GM12878 (cell line): ENCODE measurements around the gene NFU1. TPM values are rescaled to one million over a fixed set of nuclear protein-coding genes. Genes with fewer than 3 reads are reported as not detected.

ENCODE experiments used
- ATAC-seq: fragments of 200-7000 bp; cut with Tn5 transposase; 3 replicates; pipeline ENCODE4 v1.9.1; 2020; ENCODE audit warnings: mild to moderate bottlenecking, moderate library complexity
- BruUV-seq: library from RNA; stranded (reverse); fragments of 400-500 nt; replicated peaks from 2 replicates; lab custom pipeline; 2021; lab: Mats Ljungman, UMichigan
- CTCF ChIA-PET: fragments of 300-600 bp; sonication (Branson Sonifier 250); formaldehyde crosslinking; extraction: SDS; loops from one replicate; lab custom pipeline; 2021; ENCODE audit warnings: inconsistent platforms; lab: Yijun Ruan, JAX
- POLR2A ChIA-PET: fragments of 350-600 bp; formaldehyde crosslinking; extraction: SDS; loops from one replicate; lab custom pipeline; 2021; ENCODE audit warnings: inconsistent platforms; lab: Charles Lee
- RAD21 ChIA-PET: fragments of 300-600 bp; sonication (Branson Sonifier 250); formaldehyde crosslinking; loops from one replicate; lab custom pipeline; 2023; ENCODE audit warnings: antibody characterized with exemption; ENCODE audit not compliant: unreplicated experiment; lab: Charles Lee
- SMC1A ChIA-PET: fragments of 300-600 bp; sonication (Branson Sonifier 250); formaldehyde crosslinking; loops from one replicate; lab custom pipeline; 2023; ENCODE audit not compliant: unreplicated experiment, uncharacterized antibody; lab: Charles Lee
- DNase-seq: peaks from one replicate; pipeline ENCODE4 v3.0.0-alpha.2; 2011; ENCODE audit warnings: low read depth, low spot score
- FAIRE-seq: peaks from 3 replicates; lab custom pipeline; 2011; peaks lifted over from hg19 to GRCh38; lab: Jason Lieb, UNC
- H2AFZ ChIP-seq: 2 replicates; pipeline ENCODE4 v1.6.0; 2011; ENCODE audit warnings: low read depth, low read length, control low read depth; ENCODE audit not compliant: control insufficient read depth
- H3K27ac ChIP-seq: 2 replicates; pipeline ENCODE4 v1.5.1; 2011; ENCODE audit warnings: control low read depth; ENCODE audit not compliant: control insufficient read depth, insufficient read depth
- H3K27me3 ChIP-seq, 2 experiments: replicated peaks in 1 of 2; 2 replicates each; pipeline versions ENCODE4 v1.6.0 to v1.6.1; 2011; ENCODE audit warnings: low read length in 1 of 2; ENCODE audit not compliant: control insufficient read depth in 2 of 2, insufficient read depth in 2 of 2
- H3K36me3 ChIP-seq, 2 experiments: 2 replicates each; pipeline ENCODE4 v1.5.1; 2011; ENCODE audit warnings: low read length in 1 of 2; ENCODE audit not compliant: control insufficient read depth in 2 of 2, insufficient read depth in 2 of 2
- H3K4me1 ChIP-seq: 2 replicates; pipeline ENCODE4 v1.6.1; 2011; ENCODE audit warnings: mild to moderate bottlenecking, low read length, moderate library complexity, mixed read lengths; ENCODE audit not compliant: control insufficient read depth, insufficient read depth
- H3K4me2 ChIP-seq: 2 replicates; pipeline ENCODE4 v1.6.0; 2011; ENCODE audit warnings: control low read depth; ENCODE audit not compliant: control insufficient read depth, insufficient read depth
- H3K4me3 ChIP-seq: fragments of 200-600 bp; sonication (generic); 2 replicates; pipeline ENCODE4 v1.5.1; 2016
- H3K79me2 ChIP-seq: 2 replicates; pipeline ENCODE4 v1.6.0; 2011; ENCODE audit warnings: low read length; ENCODE audit not compliant: control insufficient read depth, insufficient read depth
- H3K9ac ChIP-seq: 2 replicates; pipeline ENCODE4 v1.8.0; 2011; ENCODE audit warnings: low read length, control low read depth, mixed read lengths; ENCODE audit not compliant: control insufficient read depth, insufficient read depth
- H3K9me3 ChIP-seq: replicated peaks from 3 replicates; pipeline ENCODE4 v1.5.1; 2011; ENCODE audit warnings: mild to moderate bottlenecking, low read length; ENCODE audit not compliant: control insufficient read depth, insufficient read depth
- H4K20me1 ChIP-seq: 2 replicates; pipeline ENCODE4 v1.6.0; 2011; ENCODE audit not compliant: control insufficient read depth, insufficient read depth
- ATF7 ChIP-seq: fragments of 450-650 bp; IDR thresholded peaks from 2 replicates; pipeline ENCODE4 v1.6.1; 2016; ENCODE audit warnings: low read depth, mild to moderate bottlenecking
- CBFB ChIP-seq: IDR thresholded peaks from 2 replicates; pipeline ENCODE4 v1.6.1; 2016; ENCODE audit warnings: antibody characterized with exemption, low read depth
- CHD1 ChIP-seq: IDR thresholded peaks from 2 replicates; pipeline ENCODE4 v1.6.1; 2012; ENCODE audit warnings: low read depth, low read length, improper control_type of control experiment
- CHD2 ChIP-seq: IDR thresholded peaks from 2 replicates; pipeline ENCODE4 v1.6.1; 2011; ENCODE audit warnings: low read depth, low read length, improper control_type of control experiment, borderline replicate concordance
- CREM ChIP-seq: IDR thresholded peaks from 2 replicates; pipeline ENCODE4 v1.6.1; 2014; ENCODE audit warnings: antibody characterized with exemption, low read depth
- GATAD2B ChIP-seq: fragments of 450-650 bp; conservative IDR thresholded peaks from 2 replicates; pipeline ENCODE4 v1.6.1; 2017; ENCODE audit warnings: low read depth, mild to moderate bottlenecking, moderate library complexity
- KDM1A ChIP-seq: fragments of 200-600 bp; sonication (generic); IDR thresholded peaks from 2 replicates; pipeline ENCODE4 v1.6.1; 2016; ENCODE audit warnings: borderline replicate concordance
- MEF2B ChIP-seq: fragments of 450-650 bp; IDR thresholded peaks from 2 replicates; pipeline ENCODE4 v1.6.1; 2018; ENCODE audit warnings: mild to moderate bottlenecking, moderate library complexity; ENCODE audit not compliant: partially characterized antibody, poor library complexity, severe bottlenecking
- MTA2 ChIP-seq: fragments of 450-650 bp; IDR thresholded peaks from 2 replicates; pipeline ENCODE4 v1.6.1; 2016; ENCODE audit warnings: low read depth, mild to moderate bottlenecking, moderate library complexity
- NFYA ChIP-seq: IDR thresholded peaks from 2 replicates; pipeline ENCODE4 v1.6.1; 2011; ENCODE audit warnings: low read depth, mild to moderate bottlenecking, low read length, improper control_type of control experiment, borderline replicate concordance
- NR2C1 ChIP-seq: fragments of 450-650 bp; IDR thresholded peaks from 2 replicates; pipeline ENCODE4 v1.6.1; 2017; ENCODE audit warnings: antibody characterized with exemption, mild to moderate bottlenecking, moderate library complexity
- NR2F1 ChIP-seq: fragments of 450-650 bp; conservative IDR thresholded peaks from 2 replicates; pipeline ENCODE4 v1.6.1; 2017; ENCODE audit warnings: mild to moderate bottlenecking
- SMAD5 ChIP-seq: IDR thresholded peaks from 2 replicates; pipeline ENCODE4 v1.6.1; 2016; ENCODE audit warnings: antibody characterized with exemption, low read depth
- STAT1 ChIP-seq: fragments of 450-650 bp; conservative IDR thresholded peaks from 2 replicates; pipeline ENCODE4 v1.6.1; 2014; ENCODE audit warnings: antibody characterized with exemption, mild to moderate bottlenecking
- TCF3 ChIP-seq: IDR thresholded peaks from 2 replicates; pipeline ENCODE4 v1.6.1; 2012; ENCODE audit warnings: low read depth, mild to moderate bottlenecking, low read length, borderline replicate concordance; ENCODE audit not compliant: insufficient read depth
- ZNF217 ChIP-seq: fragments of 450-650 bp; IDR thresholded peaks from 2 replicates; pipeline ENCODE4 v1.6.1; 2017; ENCODE audit warnings: antibody characterized with exemption, mild to moderate bottlenecking
- ZSCAN29 ChIP-seq: fragments of 450-650 bp; IDR thresholded peaks from 2 replicates; pipeline ENCODE4 v1.6.1; 2017; ENCODE audit warnings: mild to moderate bottlenecking, moderate library complexity
- WGBS: methylation state at CpG from one replicate; pipeline ENCODE4 v1.1.6; 2016; ENCODE audit warnings: low lambda C conversion rate; ENCODE audit not compliant: insufficient replicate concordance, insufficient coverage; ENCODE audit errors: missing lambda C conversion rate; 5-methylcytosine and 5-hydroxymethylcytosine counted together
- in situ Hi-C: fragments of 300-500 bp; cut with MboI; formaldehyde crosslinking; loops from 9 replicates; pipeline ENCODE4 v1.14.3; 2018; ENCODE audit warnings: mixed read lengths
- intact Hi-C: fragments of 100-400 bp; cut with micrococcal nuclease; formaldehyde crosslinking; loops from one replicate; pipeline ENCODE4 v1.14.2; 2022; ENCODE audit not compliant: unreplicated experiment
- polyA plus RNA-seq, 11 experiments: library from polyadenylated mRNA; depleted of rRNA in 4 of 11; unstranded in 6 of 11; stranded (reverse) in 5 of 11; fragments of >200 nt; fragmentation: Nextera tagmentation in 4 of 11; fragmentation: Illumina TruSeq in 1 of 11; extraction: Ambion mirVana in 4 of 11; extraction: Trizol in 1 of 11; gene quantifications; 1 replicate in 1 of 11; 2 replicates in 10 of 11; pipeline versions ENCODE4 v1.2.1 to v1.2.3, GENCODE V29; 2011 to 2016; ENCODE audit warnings: inconsistent platforms in 2 of 11, missing spikeins in 2 of 11, low read depth in 1 of 11
- total RNA-seq, 4 experiments: library from RNA; depleted of rRNA in 3 of 4; stranded (reverse); fragments of >200 nt in 3 of 4; fragmentation: Illumina TruSeq in 1 of 4; extraction: Trizol in 1 of 4; gene quantifications; 2 replicates each; pipeline versions ENCODE4 v1.2.1 to v1.2.3, GENCODE V29; 2013 to 2021
- TF ChIP-seq, protein P1 (sequence below): fragments of 450-650 bp; IDR thresholded peaks from 2 replicates; pipeline ENCODE4 v1.6.1; 2018; ENCODE audit warnings: borderline replicate concordance, mild to moderate bottlenecking; ENCODE audit not compliant: partially characterized antibody

NFU1 gene
- total and polyA plus RNA-seq, 10 of the 15 experiments (the other 5 are each of a cell fraction or from before 2014, with no cell fraction given): 27.3 to 86.0 (median 41.5) TPM

DNA sequence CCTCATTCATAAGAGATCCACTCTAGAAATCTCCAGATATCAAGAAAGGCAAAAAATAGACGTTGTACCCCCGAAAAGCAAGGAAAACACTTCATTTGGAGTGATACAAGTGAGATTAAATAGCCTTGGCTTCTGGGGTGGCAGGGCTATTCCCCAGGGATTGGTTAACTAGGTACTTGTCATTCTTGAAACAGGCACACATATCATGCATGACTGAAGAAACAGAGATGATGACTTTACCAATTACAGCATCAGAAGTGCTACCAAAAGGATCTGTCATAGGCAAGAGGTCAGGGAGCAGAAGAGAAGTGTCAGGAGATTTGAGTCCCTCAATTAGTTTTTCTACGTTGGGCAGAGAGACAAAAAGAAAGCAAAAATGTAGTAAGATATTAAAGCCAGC lies 45.2 kb upstream of the NFU1 start:
- no peaks in the 10 kb centered on the region for H3K9me3 ChIP-seq
- TF ChIP-seq NR2F1 (no peak; the same call in 1 of the 2 replicates), NR2C1 (no peak), ATF7 (0 out of 2 replicates have a peak, but pooled peaks have one; percentile 31), ZNF217 (no peak), MEF2B (peak; percentile 72), KDM1A (no peak), ZSCAN29 (no peak), MTA2 (0 out of 2 replicates have a peak, but pooled peaks have one; percentile 13), CBFB (no peak)
- TF ChIP-seq, all 136 proteins: peak for 3
- H4K20me1 ChIP-seq: no peaks in the 10 kb centered on the region
- H3K9ac ChIP-seq: no peak overlapping the region
- H3K27me3 ChIP-seq: no peaks in the 10 kb centered on the region
- 37% methylated on average over 3 of the region's 3 CpGs for WGBS
- intact Hi-C loops (no loop called here), in situ Hi-C loops (no loop called here)
- BruUV-seq: no TSS peak
- SMC1A ChIA-PET: no interaction called here
- CTCF ChIA-PET: no interaction called here
- no peaks in the 10 kb centered on the region; a peak in 2 of 4 replicates for H3K36me3 ChIP-seq
- H3K79me2 ChIP-seq: no peaks in the 10 kb centered on the region
- DNase-seq (no peak), ATAC-seq (peak; percentile 90), FAIRE-seq (no peak)
- H3K27ac ChIP-seq: no peak overlapping the region
- H2AFZ ChIP-seq: no peak overlapping the region
- POLR2A ChIA-PET: no interaction called here
- H3K4me1 ChIP-seq: peaks cover 10% of the 10 kb centered on the region; the same call in 1 of the 2 replicates
- no peak overlapping the region for H3K4me3 ChIP-seq
- H3K4me2 ChIP-seq: no peak overlapping the region
- RAD21 ChIA-PET: no interaction called here

DNA sequence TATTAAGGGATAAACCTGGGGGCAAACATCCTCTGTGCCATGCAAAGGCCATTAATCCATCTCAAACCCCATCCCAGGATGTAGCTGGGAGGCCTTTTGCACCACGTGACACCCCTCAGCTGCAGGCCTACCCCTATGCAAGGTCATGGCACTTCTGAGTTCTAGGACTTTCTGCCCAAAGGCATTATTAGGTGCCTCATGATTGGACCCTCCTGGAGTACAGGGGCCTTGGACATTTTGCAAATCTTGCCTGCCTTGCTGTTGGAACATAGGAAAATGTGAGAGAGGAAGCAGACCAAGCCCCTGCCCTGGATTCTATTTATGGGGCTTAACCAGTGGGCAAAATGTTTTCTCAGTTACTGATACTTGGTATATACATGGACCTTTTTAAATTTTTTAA lies 44.2 kb upstream of the NFU1 start:
- in situ Hi-C loops: no loop called here
- no peak overlapping the region for H3K9ac ChIP-seq
- H3K36me3 ChIP-seq: no peaks in the 10 kb centered on the region; a peak in 2 of 4 replicates
- no peak for FAIRE-seq
- ChIA-PET SMC1A (interaction anchor here (1.8 kb wide), 1 partner anchor 80 kb away, joined by 3 read pairs; no protein-coding TSS in a partner anchor), RAD21 (no interaction called here), CTCF (no interaction called here), POLR2A (no interaction called here)
- BruUV-seq: no TSS peak
- H3K4me3 ChIP-seq: no peak overlapping the region
- H3K27ac ChIP-seq: no peak overlapping the region
- no peaks in the 10 kb centered on the region for H3K27me3 ChIP-seq
- no peaks in the 10 kb centered on the region for H3K9me3 ChIP-seq
- H3K4me2 ChIP-seq: no peak overlapping the region
- no peak for DNase-seq
- WGBS: 100% methylated on average over 1 of the region's 1 CpG
- no peak overlapping the region for H2AFZ ChIP-seq
- H3K79me2 ChIP-seq: no peaks in the 10 kb centered on the region
- H3K4me1 ChIP-seq: peaks cover 16% of the 10 kb centered on the region; the same call in 1 of the 2 replicates
- intact Hi-C loops: no loop called here
- no peak for ATAC-seq
- no peaks in the 10 kb centered on the region for H4K20me1 ChIP-seq
- TF ChIP-seq CREM: no peak
- TF ChIP-seq SMAD5: no peak
- TF ChIP-seq TCF3: no peak
- no peak for TF ChIP-seq CHD1
- TF ChIP-seq GATAD2B: no peak
- TF ChIP-seq CHD2: no peak
- TF ChIP-seq NFYA: no peak
- TF ChIP-seq STAT1: no peak
- TF ChIP-seq, protein P1, sequence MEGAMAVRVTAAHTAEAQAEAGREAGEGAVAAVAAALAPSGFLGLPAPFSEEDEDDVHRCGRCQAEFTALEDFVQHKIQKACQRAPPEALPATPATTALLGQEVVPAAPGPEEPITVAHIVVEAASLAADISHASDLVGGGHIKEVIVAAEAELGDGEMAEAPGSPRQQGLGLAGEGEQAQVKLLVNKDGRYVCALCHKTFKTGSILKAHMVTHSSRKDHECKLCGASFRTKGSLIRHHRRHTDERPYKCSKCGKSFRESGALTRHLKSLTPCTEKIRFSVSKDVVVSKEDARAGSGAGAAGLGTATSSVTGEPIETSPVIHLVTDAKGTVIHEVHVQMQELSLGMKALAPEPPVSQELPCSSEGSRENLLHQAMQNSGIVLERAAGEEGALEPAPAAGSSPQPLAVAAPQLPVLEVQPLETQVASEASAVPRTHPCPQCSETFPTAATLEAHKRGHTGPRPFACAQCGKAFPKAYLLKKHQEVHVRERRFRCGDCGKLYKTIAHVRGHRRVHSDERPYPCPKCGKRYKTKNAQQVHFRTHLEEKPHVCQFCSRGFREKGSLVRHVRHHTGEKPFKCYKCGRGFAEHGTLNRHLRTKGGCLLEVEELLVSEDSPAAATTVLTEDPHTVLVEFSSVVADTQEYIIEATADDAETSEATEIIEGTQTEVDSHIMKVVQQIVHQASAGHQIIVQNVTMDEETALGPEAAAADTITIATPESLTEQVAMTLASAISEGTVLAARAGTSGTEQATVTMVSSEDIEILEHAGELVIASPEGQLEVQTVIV: no peak
